Osteoblast (primary cell): Measurements from ENCODE around the gene DLG3. TPM values are rescaled to one million over a fixed set of nuclear protein-coding genes. Genes with fewer than 3 reads are reported as not detected.

Experiments used
- DNase-seq: peaks from one replicate; pipeline ENCODE4 v3.0.0; 2011; ENCODE audit warnings: low spot score, mixed read lengths; ENCODE audit not compliant: insufficient read length; ENCODE audit errors: missing footprints
- H2AFZ ChIP-seq: 2 replicates; pipeline ENCODE4 v1.6.0; 2011; ENCODE audit warnings: mild to moderate bottlenecking, low read length
- H3K27ac ChIP-seq: 2 replicates; pipeline ENCODE4 v1.5.1; 2011; ENCODE audit warnings: mild to moderate bottlenecking, low read depth, low read length, moderate library complexity
- H3K27me3 ChIP-seq: 2 replicates; pipeline ENCODE4 v1.6.0; 2012; ENCODE audit warnings: mild to moderate bottlenecking, control low read depth, inconsistent platforms, low read length, moderate library complexity; ENCODE audit not compliant: insufficient read depth
- H3K36me3 ChIP-seq: 2 replicates; pipeline ENCODE4 v1.5.1; 2011; ENCODE audit warnings: mild to moderate bottlenecking, low read length, control low read depth, moderate library complexity; ENCODE audit not compliant: insufficient read depth
- H3K4me1 ChIP-seq: 2 replicates; pipeline ENCODE4 v1.5.1; 2011; ENCODE audit warnings: mild to moderate bottlenecking, low read length, control low read depth, moderate library complexity; ENCODE audit not compliant: insufficient read depth
- H3K4me2 ChIP-seq: 2 replicates; pipeline ENCODE4 v1.6.0; 2011; ENCODE audit warnings: mild to moderate bottlenecking, low read length; ENCODE audit not compliant: insufficient read depth
- H3K4me3 ChIP-seq: fragments of 200-600 bp; sonication (generic); 3 replicates; pipeline ENCODE4 v1.5.1; 2012; ENCODE audit warnings: mild to moderate bottlenecking, low read length, inconsistent platforms; ENCODE audit not compliant: insufficient read depth
- H3K79me2 ChIP-seq: 2 replicates; pipeline ENCODE4 v1.6.0; 2012; ENCODE audit warnings: mild to moderate bottlenecking, low read length, control low read depth, inconsistent platforms; ENCODE audit not compliant: insufficient read depth
- H3K9me3 ChIP-seq: 2 replicates; pipeline ENCODE4 v1.5.1; 2011; ENCODE audit warnings: low read depth, low read length, control low read depth
- H4K20me1 ChIP-seq: 2 replicates; pipeline ENCODE4 v1.6.0; 2012; ENCODE audit warnings: mild to moderate bottlenecking, low read length, control low read depth; ENCODE audit not compliant: insufficient read depth
- total RNA-seq: library from RNA; depleted of rRNA; stranded (reverse); fragments of >200 nt; gene quantifications from 2 replicates; pipeline ENCODE4 v1.2.3, GENCODE V29; 2012
- TF ChIP-seq, protein P1 (sequence below): IDR thresholded peaks from 2 replicates; pipeline ENCODE4 v1.5.1; 2011; ENCODE audit warnings: mild to moderate bottlenecking, low read depth, low read length, moderate library complexity; ENCODE audit errors: extremely low read depth

DLG3 gene
- total RNA-seq, 1 donor: 8.0 TPM

DNA sequence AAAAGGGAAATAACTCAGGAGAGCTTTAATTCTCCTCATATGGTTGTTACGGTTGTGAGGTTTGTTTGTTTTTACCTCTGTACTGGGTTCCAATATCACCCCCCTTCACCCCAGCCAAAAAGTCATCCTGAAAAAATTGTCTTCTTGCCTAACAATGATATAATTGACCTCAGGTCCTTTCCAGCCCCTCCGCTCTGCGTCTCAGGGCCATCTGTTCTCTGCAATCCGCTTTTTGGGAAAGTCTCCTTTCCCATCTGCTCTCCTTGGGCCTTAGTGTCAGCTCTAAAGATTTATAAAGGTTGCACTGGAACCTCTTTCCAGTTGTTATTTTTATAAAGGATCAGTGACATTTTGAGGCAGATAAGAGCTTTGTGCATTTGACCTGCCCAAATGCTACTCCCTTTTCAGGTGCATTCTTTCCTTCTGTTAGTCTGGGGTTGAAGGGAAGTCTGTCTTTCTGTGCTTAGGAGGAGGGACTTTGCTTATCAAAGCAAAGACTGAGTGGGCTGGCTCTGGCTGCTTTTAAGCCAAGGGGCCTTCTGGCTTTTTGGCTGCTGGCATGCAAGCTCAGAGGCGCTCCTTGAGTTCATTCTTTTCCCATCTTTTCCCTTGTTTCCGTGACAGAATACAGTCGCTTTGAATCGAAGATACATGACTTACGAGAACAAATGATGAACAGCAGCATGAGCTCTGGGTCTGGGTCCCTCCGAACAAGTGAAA lies 34.1 kb downstream of the DLG3 start:
- no peak for DNase-seq
- TF ChIP-seq, protein P1, sequence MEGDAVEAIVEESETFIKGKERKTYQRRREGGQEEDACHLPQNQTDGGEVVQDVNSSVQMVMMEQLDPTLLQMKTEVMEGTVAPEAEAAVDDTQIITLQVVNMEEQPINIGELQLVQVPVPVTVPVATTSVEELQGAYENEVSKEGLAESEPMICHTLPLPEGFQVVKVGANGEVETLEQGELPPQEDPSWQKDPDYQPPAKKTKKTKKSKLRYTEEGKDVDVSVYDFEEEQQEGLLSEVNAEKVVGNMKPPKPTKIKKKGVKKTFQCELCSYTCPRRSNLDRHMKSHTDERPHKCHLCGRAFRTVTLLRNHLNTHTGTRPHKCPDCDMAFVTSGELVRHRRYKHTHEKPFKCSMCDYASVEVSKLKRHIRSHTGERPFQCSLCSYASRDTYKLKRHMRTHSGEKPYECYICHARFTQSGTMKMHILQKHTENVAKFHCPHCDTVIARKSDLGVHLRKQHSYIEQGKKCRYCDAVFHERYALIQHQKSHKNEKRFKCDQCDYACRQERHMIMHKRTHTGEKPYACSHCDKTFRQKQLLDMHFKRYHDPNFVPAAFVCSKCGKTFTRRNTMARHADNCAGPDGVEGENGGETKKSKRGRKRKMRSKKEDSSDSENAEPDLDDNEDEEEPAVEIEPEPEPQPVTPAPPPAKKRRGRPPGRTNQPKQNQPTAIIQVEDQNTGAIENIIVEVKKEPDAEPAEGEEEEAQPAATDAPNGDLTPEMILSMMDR: no peak
- Histone ChIP-seq H2AFZ (peak overlapping the region; percentile 39), H3K4me1 (peaks cover 42% of the 10 kb centered on the region), H3K36me3 (no peaks in the 10 kb centered on the region), H3K27ac (peak overlapping the region; percentile 89), H3K4me2 (peak overlapping the region; percentile 69), H3K9me3 (no peaks in the 10 kb centered on the region), H3K4me3 (peak overlapping the region; percentile 21), H3K79me2 (no peaks in the 10 kb centered on the region), H3K27me3 (peaks cover 7% of the 10 kb centered on the region), H4K20me1 (no peaks in the 10 kb centered on the region)

DNA sequence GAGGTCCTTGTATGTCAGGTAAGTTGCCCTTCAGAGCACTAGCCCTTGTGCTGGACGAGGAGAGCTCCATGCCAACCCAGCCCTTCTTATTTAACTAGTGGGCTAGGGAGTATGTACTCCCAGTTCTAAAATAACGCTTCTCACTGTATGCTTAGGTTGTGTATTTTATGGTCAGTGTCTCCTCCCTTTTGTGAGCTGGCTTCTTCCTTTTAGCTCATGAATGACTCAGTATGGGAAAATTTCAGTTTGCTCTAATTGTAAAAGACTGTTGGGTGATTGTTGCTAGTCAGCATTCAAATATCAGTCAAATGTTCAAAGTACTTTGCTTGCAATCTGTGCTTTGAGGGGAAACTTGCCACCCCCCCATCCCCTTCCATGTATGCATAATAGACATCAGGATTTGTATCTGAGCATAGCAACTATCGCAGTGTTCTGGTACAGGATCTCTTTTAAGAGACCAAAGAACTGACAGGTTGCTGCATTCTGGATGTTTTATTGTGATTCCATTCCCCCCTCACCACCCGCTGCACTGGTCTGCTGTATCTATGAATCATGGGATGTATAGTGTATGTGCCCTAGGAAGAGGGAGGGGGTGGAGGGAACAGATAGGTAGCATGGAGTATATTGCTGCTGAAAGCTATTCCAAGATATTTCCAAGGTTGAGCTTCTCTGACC lies 34.7 kb downstream of the DLG3 start:
- H3K4me2 ChIP-seq: peak overlapping the region; percentile 69
- H2AFZ ChIP-seq: peak overlapping the region; percentile 39
- H3K4me3 ChIP-seq: peak overlapping the region; percentile 21
- no peak for DNase-seq
- peaks cover 9% of the 10 kb centered on the region for H3K27me3 ChIP-seq
- H4K20me1 ChIP-seq: no peaks in the 10 kb centered on the region
- H3K36me3 ChIP-seq: no peaks in the 10 kb centered on the region
- H3K4me1 ChIP-seq: peaks cover 42% of the 10 kb centered on the region
- H3K9me3 ChIP-seq: no peaks in the 10 kb centered on the region
- no peaks in the 10 kb centered on the region for H3K79me2 ChIP-seq
- TF ChIP-seq, protein P1: no peak
- peak overlapping the region; percentile 89 for H3K27ac ChIP-seq

DNA sequence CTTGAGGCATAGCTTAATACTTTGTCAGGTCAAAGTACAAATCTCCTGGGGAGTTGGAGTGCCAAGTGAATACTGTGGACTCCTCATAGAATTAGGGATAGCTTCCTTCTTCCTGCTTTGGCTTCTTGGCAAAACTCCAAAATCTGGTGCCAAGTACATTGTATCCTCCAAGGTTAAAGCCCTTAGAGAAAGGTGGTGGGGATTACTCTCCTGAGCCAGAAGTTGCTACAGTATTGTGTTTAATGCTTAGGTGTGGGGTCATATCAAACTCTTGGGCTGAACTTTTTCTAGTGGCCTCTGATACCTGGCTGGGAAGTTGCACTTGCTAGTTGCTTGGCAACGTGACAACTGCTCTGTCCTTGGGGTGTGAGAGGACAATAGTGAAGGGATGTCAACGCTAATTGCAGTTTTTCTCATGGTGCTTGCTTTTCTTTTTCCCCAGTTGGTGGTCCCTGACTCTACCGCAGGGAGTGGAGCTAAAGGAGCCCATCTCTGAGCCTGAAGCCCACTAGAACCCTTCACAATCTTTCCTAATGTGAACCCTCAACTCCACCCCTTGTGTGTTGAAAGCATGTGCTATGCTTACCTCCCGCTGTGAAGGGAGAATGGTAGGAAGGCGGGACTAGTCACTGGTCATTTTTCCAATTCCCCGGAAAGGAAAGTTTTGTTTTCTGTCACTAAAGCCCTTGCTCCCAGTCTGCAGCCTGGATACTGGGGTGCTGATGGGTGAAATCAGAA lies 35.5 kb downstream of the DLG3 start:
- H3K27ac ChIP-seq: peak overlapping the region; percentile 89
- peaks cover 9% of the 10 kb centered on the region for H3K27me3 ChIP-seq
- DNase-seq: no peak
- no peaks in the 10 kb centered on the region for H3K36me3 ChIP-seq
- H2AFZ ChIP-seq: peak overlapping the region; percentile 27
- no peaks in the 10 kb centered on the region for H4K20me1 ChIP-seq
- H3K4me3 ChIP-seq: peak overlapping the region; percentile 51
- H3K9me3 ChIP-seq: no peaks in the 10 kb centered on the region
- peak overlapping the region; percentile 69 for H3K4me2 ChIP-seq
- H3K79me2 ChIP-seq: no peaks in the 10 kb centered on the region
- TF ChIP-seq, protein P1: no peak
- H3K4me1 ChIP-seq: peaks cover 42% of the 10 kb centered on the region

DNA sequence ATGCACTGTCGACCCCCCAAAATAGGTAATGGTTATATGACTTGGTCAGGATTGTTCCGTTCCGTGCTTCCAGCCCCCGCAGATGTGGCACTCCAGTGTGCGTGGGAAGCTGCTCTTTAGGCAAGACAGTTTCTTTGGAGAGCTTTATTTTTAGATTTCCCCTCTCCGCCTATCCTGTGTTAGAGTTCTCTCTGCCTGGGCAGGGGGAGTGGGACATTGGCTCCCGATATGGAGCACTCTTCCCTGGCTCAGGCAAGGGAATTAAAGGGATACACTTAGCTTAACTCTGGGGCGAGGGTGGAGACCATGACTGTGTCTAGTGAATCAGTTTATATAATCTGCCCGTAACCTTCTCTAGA lies 36.0 kb downstream of the DLG3 start:
- H3K4me3 ChIP-seq: peak overlapping the region; percentile 51
- peak overlapping the region; percentile 27 for H2AFZ ChIP-seq
- peaks cover 12% of the 10 kb centered on the region for H3K27me3 ChIP-seq
- H3K79me2 ChIP-seq: no peaks in the 10 kb centered on the region
- no peaks in the 10 kb centered on the region for H3K9me3 ChIP-seq
- H3K4me2 ChIP-seq: peak overlapping the region; percentile 69
- TF ChIP-seq, protein P1: no peak
- H4K20me1 ChIP-seq: no peaks in the 10 kb centered on the region
- peak overlapping the region; percentile 89 for H3K27ac ChIP-seq
- peaks cover 42% of the 10 kb centered on the region for H3K4me1 ChIP-seq
- DNase-seq: no peak
- H3K36me3 ChIP-seq: no peaks in the 10 kb centered on the region
